Nucleus accumbens (tissue), 56 donors: ENCODE data around the gene ADM2.
"Not testable (repeated sequence)": the region's sequence is repeated elsewhere in the genome, so short reads cannot be mapped to it uniquely, and the experiment has no call there.

ENCODE experiments used
- DNase-seq, 56 donors: peaks; one replicate each; lab custom pipeline; 2025; lab: John Stamatoyannopoulos, UW

ADM2 gene

DNA sequence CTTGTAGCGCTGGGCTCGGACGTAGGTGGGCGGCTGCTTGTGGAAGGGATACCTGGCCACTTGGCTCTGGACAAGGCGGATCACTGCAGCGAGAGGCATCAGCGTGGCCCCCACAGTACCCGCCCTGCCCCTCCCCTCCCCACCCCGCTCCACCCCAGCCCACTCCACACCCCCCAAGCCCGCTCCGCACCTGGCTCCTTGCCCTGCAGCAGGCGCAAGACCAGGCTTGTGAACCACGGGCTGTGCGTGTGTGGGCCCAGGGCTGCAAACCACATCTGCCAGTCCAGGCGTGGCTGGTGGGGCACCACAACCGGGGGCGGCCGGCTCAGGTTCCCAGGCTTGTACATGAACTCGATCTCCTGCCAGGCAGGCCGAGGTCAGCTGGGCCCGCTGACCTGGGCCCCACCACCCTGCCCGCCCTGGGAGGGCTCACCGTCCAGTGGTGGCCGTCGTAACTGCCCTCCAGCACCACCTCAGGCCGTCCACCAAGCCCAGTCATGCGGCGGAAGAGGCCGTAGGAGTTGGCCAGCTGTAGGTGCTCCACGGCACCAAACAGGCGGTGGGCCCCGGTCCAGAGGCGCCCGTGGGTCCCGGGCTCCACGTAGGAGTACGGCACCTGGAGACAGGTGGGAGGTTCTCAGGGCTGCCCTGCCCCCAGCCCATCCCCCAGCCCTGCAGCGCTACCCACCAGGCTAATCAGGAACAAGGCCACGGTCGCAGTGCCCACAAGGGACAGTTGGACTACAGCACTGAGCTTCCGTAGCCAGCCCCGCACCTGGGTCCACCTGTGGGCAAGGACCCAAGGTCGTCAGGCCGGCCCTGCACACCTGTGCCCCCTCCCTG is 23.2 kb downstream of the ADM2 start:
- DNase-seq = no peak

DNA sequence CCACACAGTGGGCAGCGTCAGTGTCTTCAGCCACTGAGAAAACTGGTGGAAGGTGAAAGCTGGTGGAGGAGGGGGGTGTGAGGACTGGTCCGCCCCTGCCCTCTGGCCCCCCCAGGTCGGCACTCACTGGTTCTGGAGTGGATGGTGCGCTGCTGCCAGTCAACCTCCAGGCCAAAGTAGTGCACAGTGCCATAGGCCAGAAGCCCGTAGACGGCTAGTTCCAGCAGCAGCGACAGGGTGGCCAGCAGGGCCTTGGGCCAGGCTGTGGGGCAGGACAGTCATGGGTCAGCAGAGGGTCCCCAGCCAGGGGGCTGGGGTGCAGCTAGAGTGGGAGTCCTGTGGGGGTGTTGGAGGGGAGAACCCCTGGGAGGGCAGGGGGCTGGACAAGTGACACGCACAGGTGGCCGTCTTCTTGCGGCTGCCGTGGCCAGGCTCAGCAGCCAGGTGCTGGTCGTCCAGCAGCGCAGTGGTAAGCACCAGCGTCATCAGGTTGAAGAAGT is 24.0 kb downstream of the ADM2 start:
- no peak for DNase-seq

DNA sequence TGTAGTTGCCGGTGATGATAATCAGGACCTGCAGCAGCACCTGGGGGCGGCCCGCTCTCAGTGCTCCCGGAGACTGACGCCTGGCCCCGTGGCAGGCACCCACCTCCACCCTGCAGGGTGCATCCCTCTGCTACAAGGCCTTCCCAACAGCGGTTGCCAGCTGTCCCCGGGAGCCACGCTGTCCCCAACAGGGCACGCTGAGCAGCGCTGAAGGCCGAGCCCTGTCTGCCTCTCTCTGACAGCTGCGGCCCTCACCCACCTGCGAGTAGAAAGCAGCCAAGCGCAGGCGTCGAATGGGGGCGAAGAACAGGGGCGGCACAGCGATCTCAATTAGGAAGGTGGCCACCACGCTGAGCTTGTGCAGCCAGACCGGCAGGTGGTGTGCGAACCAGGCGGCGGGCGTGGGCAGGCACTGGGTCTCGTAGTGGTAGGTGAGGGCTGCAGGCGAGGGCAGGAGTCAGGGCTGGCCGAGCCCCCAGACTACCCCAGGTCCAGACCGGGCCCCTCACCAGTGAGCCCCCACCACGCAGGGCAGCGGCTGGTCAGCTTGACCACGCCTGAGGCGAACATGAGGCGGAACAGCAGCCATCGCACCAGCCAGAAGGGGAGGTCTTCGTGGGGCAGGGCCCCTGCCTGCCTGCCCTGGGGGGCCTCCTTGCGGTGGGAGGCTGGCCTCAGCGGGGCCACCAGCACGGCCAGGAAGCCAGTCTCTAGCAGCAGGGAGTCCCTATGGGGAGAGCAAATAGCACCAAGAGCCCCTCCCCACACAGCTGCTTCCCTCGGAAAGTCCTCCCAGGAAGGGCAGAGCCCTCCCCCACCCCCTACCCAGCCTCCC is 24.6 kb downstream of the ADM2 start:
- no peak for DNase-seq

- peak in 1 of 56 donors; percentile 8 for DNase-seq
Measured at GRCh38 chr22:50506611-50507420, 25.5 kb downstream of the ADM2 start.

DNA sequence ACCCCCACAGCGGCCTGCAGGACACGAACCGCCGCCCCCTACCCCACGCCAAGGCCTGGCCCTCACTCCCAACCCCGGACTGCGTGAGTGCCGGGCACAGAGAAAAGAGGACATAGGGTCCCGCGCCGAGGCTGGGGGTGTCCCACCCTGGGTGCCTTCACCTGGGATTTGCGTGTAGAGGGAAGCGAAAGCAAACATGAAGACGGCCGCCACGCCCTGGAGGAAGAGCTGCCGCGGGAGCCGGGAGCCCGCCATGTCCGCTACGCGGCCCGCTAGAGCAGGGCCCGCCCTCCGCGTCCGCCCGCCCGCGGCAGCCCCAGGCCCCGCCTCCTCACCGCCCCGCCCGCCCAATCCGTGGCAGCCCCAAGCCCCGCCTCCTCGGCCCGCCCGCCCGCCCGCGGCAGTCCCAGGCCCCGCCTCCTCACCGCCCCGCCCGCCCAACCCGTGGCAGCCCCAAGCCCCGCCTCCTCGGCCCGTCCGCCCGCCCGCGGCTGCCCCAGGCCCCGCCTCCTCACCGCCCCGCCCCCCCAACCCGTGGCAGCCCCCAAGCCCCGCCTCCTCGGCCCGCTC is 26.2 kb downstream of the ADM2 start, which contains the start of gene LMF2:
Gene LMF2 (minus strand): TSS at position 282 of the 570 bp plus-strand sequence. CDS start 27 bp downstream, at position 255.
- DNase-seq = peak in 39 of 56 donors; percentile 92 to 100 (median 99)

DNA sequence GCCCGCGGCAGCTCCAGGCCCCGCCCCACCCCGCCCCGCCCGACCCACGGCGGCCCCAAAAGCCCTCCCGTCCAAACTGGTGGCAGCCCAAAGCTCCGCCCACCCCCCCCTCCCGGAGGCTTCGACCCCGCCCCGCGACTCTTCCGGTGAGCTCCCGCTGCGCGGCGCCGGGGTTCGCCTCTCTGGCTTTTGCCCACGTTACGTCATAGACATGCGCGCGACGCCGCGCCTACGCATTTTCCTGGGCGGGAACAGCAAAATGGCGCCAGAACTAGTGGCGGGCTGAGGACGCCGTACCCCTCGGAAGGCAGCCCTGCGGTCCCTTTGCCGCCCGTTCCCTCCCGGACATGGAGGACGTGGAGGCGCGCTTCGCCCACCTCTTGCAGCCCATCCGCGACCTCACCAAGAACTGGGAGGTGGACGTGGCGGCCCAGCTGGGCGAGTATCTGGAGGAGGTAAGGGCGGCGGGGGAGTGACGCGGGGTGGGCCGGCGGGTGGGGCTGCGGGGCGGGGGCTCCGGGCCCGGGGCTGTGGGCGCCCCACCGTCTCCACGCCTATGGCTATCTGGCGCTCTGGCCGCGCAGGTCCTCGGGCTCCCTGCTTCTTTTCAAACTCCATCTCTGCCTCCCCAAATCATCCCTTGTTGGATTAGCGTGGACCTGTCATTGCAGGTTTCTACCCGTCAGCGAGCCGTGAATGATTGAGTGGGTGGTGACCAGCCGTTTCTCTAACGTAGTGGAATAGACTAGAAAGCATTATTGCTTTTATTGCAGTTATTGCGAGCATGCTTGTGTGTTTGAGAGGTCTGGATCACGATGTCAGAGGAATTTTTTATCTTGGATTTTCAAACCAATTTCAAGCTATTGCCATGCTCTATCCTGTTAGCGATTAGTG is 26.9 kb downstream of the ADM2 start, which contains the start of gene NCAPH2:
Gene NCAPH2 (plus strand): TSS at position 234 of the 894 bp plus-strand sequence. CDS start 114 bp downstream, at position 348.
- peak in 48 of 56 donors; percentile 66 to 100 (median 99) for DNase-seq

DNA sequence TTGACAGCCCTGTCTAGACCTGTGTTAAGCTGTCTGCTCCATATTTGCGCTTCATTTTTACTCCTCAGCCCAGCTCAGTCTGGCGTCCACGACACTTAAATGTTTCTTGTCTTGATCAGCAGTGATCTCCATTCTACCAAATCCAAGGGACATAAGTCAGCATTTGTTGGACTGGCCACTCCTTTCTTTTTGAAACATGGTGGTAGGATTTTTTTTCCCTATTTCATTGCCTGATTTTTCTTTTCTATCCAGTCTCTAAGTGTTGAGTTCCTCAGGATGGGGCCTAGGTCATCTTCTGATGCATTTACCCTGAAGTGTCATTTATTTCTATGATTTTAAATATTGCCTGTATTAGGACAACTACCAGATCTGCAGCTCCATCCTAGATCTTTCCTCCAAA is 27.6 kb downstream of the ADM2 start:
- DNase-seq = no peak

DNA sequence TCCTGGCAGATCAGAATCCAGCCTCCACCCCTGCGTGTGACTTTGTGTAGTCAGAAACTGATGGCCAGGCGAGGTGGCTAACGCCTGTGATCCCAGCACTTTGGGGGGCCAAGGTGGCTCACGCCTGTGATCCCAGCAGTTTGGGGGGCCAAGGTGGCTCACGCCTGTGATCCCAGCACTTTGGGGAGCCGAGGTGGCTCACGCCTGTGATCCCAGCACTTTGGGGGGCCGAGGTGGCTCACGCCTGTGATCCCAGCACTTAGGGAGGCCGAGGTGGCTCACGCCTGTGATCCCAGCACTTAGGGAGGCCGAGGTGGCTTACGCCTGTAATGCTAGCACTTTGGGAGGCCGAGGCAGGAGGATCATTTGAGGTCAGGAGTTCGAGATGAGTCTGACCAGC is 31.8 kb downstream of the ADM2 start:
- DNase-seq = no peak

- no peak for DNase-seq
Measured at GRCh38 chr22:50516068-50516467, 34.7 kb downstream of the ADM2 start.

DNA sequence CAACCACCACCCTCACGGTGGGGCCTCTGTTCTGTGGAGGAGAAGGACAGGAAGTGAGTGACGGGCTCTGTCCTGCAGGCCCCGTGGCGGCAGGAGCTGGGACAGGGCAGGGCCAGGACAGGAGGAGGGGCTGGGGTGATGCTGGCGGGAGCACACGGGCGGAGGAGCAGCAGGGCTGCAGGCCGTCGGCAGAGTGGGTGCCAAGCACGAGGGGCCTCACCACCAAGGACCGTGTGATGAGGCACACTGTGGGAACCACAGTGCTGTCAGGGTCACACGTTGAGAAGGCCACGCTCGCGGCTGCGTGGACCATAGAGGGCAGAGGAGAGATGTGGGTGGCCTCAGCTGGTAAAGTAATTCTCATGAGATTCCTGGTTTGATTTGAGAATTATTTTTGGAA is 35.5 kb downstream of the ADM2 start:
- DNase-seq = no peak

GRCh38 chr22:50517495-50518260 is 36.3 kb downstream of the ADM2 start:
- DNase-seq = no peak

DNA sequence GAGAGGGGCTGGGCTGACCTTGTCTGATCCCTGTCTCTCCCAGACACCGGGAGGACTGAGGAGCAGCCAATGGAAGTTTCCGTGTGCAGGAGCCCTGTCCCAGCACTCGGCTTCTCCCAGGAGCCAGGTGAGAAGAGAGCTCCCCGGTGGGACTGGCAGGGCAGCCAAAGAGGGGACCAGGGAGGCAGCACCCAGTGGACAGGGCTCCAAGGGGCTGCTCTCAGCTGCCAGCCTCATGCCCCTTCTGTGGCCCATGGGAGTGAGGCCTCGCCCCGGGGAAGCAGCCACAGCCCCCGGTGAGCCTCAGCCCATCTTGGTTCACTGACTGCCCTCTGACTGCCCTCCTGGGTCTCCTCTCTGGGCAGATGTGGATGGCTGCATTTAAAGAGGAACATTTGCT is 37.3 kb downstream of the ADM2 start:
- DNase-seq = no peak

GRCh38 chr22:50519151-50519550 is 37.8 kb downstream of the ADM2 start:
- DNase-seq = no peak

GRCh38 chr22:50520184-50520583 is 38.8 kb downstream of the ADM2 start:
- DNase-seq = not testable (repeated sequence)

DNA sequence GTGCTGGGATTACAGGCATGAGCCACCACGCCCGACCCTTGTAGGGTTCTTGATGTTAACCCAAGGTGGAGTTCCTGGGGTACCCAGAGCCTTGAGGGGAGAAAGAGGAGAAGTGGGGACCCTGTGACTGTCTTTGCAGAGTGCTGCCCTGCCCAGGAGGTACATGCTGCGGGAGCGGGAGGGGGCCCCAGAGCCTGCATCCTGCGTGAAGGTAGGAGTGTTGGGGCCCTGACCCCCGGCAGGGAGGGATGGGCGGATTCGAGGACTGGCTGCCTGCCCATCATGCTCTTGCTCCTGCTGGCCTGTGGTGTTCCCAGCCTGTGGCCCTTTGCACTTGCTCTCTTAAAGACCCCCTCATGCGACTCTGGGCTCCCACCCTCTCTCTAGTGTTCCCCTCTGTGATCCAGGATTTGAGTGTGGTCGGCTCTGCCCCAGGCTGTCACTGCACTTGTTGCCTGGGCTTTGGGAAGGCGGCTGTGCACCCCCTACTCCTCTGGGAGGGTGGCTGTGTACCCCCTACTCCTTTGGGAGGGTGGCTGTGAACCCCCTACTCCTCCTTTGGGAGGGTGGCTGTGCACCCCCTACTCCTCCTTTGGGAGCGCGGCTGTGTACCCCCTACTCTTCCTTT is 39.6 kb downstream of the ADM2 start:
- DNase-seq = no peak

DNA sequence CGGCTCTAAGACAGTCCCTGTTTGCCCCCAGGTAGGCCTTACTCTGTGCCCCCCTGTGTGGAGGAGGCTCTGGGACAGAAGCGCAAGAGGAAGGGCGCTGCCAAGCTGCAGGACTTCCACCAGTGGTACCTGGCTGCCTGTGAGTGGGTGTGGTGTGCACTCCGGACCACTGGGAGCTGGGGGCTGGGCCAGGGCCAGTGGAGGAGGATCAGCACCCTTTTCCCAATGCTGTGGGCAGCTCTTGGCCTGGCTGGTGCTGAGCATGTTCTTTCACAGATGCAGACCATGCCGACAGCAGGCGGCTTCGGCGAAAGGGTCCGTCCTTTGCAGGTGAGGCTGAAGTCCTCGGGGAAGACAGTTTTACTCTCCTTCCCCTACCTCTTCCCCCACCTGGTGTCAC is 40.4 kb downstream of the ADM2 start:
- no peak for DNase-seq

GRCh38 chr22:50522208-50522805 is 41.0 kb downstream of the ADM2 start:
- no peak for DNase-seq
